ENCODE measurements around the gene CLCA1.

GRCh38 chr1:86449103-86449502 is 19.6 kb upstream of the CLCA1 start:
- TF ChIP-seq POLR2A (IDR thresholded peaks at IDR 0.05) = no peak
- TF ChIP-seq CTCF (IDR thresholded peaks at IDR 0.05) = no peak
- no peak for TF ChIP-seq POLR2AphosphoS5 (IDR thresholded peaks at IDR 0.05)
